Measurements from ENCODE around the gene SLC22A2. TPM values are rescaled to one million over a fixed set of nuclear protein-coding genes. Genes with fewer than 3 reads are reported as not detected.

Gene SLC22A2
- total RNA-seq, 1 donor from 2014 or later: not detected

DNA sequence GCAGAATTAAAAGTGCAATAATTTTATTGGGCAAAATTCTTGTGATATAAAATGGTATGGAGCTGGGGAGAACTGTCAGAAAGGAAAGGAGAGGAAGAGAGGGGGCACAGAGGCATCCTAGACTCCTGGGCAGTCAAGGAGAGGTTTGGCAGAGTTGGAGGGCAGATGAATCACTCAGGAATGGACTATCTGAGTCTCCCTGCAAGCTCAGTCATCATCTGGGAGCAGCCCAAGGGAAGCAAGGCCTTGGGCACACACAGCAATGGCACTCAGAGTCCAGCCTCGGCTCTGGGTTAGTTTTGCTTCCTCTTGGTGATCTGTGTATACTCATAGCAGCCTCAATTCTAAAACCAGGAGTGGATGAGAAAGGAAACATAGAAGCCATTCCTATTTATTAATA is 69.8 kb downstream of the SLC22A2 start:
- Mint-ChIP-seq H3K36me3 (no peaks in the 10 kb centered on the region), H3K4me1 (no peaks in the 10 kb centered on the region), H3K27ac (no peak overlapping the region), H3K4me3 (no peak overlapping the region), H3K27me3 (ENCODE audit: insufficient read depth, low read depth) (no peaks in the 10 kb centered on the region), H3K9me3 (peaks cover 9% of the 10 kb centered on the region)
- DNase-seq (ENCODE audit: low spot score): no peak
- Histone ChIP-seq H4K20me1 (ENCODE audit: low read depth) (no peaks in the 10 kb centered on the region), H3K27ac (no peak overlapping the region), H3K27me3 (no peaks in the 10 kb centered on the region), H2AFZ (replicated peaks) (peak overlapping the region; percentile 26), H3K9me3 (ENCODE audit: low read depth) (peaks cover 9% of the 10 kb centered on the region), H3K4me2 (no peak overlapping the region), H3K79me2 (ENCODE audit: low read depth) (no peaks in the 10 kb centered on the region), H3F3A (ENCODE audit: low read depth) (no peaks in the 10 kb centered on the region), H3K9ac (no peak overlapping the region), H3K36me3 (no peaks in the 10 kb centered on the region), H3K4me3 (no peak overlapping the region), H3K4me1 (no peaks in the 10 kb centered on the region)
- no peak for TF ChIP-seq EZH2phosphoT487 (IDR thresholded peaks at IDR 0.05)

DNA sequence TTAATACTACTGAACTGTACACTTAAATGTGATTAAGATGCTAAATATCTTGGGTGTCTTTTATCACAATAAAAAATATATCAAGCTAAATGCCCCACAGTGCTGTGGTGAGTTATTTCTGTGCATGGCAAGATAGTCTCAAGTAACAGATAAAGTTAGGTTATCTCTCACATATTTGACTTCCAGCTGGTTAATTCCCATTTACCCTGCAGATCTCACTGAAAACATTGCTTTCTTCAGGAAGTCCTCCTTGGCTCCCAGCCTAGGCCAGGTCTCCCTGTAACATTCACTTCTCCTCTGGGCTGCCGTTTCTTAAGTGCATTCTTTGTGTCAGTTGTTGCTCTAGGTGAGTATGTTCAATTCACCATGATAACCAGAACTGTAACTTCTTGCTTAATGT is 77.9 kb downstream of the SLC22A2 start:
- H3K9ac ChIP-seq: no peak overlapping the region
- H3F3A ChIP-seq (ENCODE audit: low read depth): no peaks in the 10 kb centered on the region
- no peaks in the 10 kb centered on the region for H4K20me1 ChIP-seq (ENCODE audit: low read depth)
- Mint-ChIP-seq H3K4me3 (no peak overlapping the region), H3K9me3 (peaks cover 3% of the 10 kb centered on the region), H3K27me3 (ENCODE audit: insufficient read depth, low read depth) (no peaks in the 10 kb centered on the region), H3K4me1 (no peaks in the 10 kb centered on the region), H3K36me3 (no peaks in the 10 kb centered on the region), H3K27ac (no peak overlapping the region)
- no peak for DNase-seq (ENCODE audit: low spot score)
- H3K9me3 ChIP-seq (ENCODE audit: low read depth): no peaks in the 10 kb centered on the region
- TF ChIP-seq, protein P1, sequence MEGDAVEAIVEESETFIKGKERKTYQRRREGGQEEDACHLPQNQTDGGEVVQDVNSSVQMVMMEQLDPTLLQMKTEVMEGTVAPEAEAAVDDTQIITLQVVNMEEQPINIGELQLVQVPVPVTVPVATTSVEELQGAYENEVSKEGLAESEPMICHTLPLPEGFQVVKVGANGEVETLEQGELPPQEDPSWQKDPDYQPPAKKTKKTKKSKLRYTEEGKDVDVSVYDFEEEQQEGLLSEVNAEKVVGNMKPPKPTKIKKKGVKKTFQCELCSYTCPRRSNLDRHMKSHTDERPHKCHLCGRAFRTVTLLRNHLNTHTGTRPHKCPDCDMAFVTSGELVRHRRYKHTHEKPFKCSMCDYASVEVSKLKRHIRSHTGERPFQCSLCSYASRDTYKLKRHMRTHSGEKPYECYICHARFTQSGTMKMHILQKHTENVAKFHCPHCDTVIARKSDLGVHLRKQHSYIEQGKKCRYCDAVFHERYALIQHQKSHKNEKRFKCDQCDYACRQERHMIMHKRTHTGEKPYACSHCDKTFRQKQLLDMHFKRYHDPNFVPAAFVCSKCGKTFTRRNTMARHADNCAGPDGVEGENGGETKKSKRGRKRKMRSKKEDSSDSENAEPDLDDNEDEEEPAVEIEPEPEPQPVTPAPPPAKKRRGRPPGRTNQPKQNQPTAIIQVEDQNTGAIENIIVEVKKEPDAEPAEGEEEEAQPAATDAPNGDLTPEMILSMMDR (IDR thresholded peaks at IDR 0.05): no peak
- no peak for TF ChIP-seq EZH2phosphoT487 (IDR thresholded peaks at IDR 0.05)
- TF ChIP-seq EZH2 (IDR thresholded peaks at IDR 0.05): no peak
- no peak overlapping the region for H3K4me2 ChIP-seq
- H3K4me3 ChIP-seq: no peak overlapping the region
- no peaks in the 10 kb centered on the region for H3K79me2 ChIP-seq (ENCODE audit: low read depth)
- H3K4me1 ChIP-seq: no peaks in the 10 kb centered on the region
- H2AFZ ChIP-seq (replicated peaks): no peak overlapping the region
- H3K27ac ChIP-seq: no peak overlapping the region
- no peaks in the 10 kb centered on the region for H3K27me3 ChIP-seq
- no peaks in the 10 kb centered on the region for H3K36me3 ChIP-seq

DNA sequence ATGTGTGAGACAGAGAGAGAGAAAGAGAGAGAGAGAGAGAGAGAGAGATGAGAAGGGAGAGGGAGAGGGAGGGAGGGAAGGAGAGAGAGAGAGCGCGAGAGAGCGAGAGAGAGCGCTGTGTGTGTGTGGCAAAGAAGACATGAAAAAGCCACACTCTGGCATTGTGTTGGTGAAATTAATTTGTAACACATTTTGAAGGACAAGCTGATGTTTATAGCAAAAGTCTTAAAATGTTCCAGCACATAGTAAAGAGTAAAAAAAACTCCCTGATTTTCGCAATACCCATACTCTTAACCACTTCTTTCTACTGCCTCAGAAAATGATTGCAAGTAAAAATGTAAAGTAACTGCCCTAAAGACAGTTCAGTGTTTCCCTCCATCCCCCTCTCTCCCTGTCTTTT is 80.3 kb downstream of the SLC22A2 start:
- TF ChIP-seq EZH2 (IDR thresholded peaks at IDR 0.05): no peak
- no peak for TF ChIP-seq EZH2phosphoT487 (IDR thresholded peaks at IDR 0.05)
- TF ChIP-seq, protein P1 (IDR thresholded peaks at IDR 0.05): no peak
- Histone ChIP-seq H3K9ac (no peak overlapping the region), H3K4me2 (no peak overlapping the region), H3K27ac (no peak overlapping the region), H4K20me1 (ENCODE audit: low read depth) (no peaks in the 10 kb centered on the region), H2AFZ (replicated peaks) (no peak overlapping the region), H3K4me3 (no peak overlapping the region), H3F3A (ENCODE audit: low read depth) (no peaks in the 10 kb centered on the region), H3K36me3 (no peaks in the 10 kb centered on the region), H3K79me2 (ENCODE audit: low read depth) (no peaks in the 10 kb centered on the region), H3K9me3 (ENCODE audit: low read depth) (no peaks in the 10 kb centered on the region), H3K4me1 (peaks cover 6% of the 10 kb centered on the region), H3K27me3 (no peaks in the 10 kb centered on the region)
- H3K4me3 Mint-ChIP-seq: no peak overlapping the region
- no peaks in the 10 kb centered on the region for H3K27me3 Mint-ChIP-seq (ENCODE audit: insufficient read depth, low read depth)
- no peak for DNase-seq (ENCODE audit: low spot score)
- H3K27ac Mint-ChIP-seq: peak overlapping the region; percentile 38
- peaks cover 6% of the 10 kb centered on the region for H3K4me1 Mint-ChIP-seq
- no peaks in the 10 kb centered on the region for H3K36me3 Mint-ChIP-seq
- no peaks in the 10 kb centered on the region for H3K9me3 Mint-ChIP-seq

DNA sequence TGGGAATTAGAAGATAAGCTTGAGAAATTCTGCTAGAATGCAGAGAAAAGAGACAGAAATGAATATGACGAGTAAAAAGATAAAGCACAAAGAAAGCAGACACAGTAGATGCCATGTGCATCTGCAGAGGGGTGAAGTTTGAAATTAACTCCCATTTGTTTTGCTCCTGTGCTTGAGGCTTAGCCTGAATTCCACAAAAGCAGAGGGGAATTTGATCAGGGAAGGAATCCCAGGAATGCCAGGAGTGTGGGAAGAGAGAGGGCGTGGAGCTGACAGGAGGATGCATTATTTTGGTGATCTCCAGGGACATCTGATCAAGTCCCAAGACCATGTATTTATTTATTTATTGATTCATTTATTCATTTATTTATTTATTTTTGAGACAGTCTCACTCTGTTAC is 81.4 kb downstream of the SLC22A2 start:
- Mint-ChIP-seq H3K4me1 (peaks cover 6% of the 10 kb centered on the region), H3K36me3 (peaks cover 1% of the 10 kb centered on the region), H3K27ac (no peak overlapping the region), H3K27me3 (ENCODE audit: insufficient read depth, low read depth) (peaks cover 2% of the 10 kb centered on the region), H3K4me3 (no peak overlapping the region), H3K9me3 (no peaks in the 10 kb centered on the region)
- no peaks in the 10 kb centered on the region for H3K79me2 ChIP-seq (ENCODE audit: low read depth)
- H3K36me3 ChIP-seq: no peaks in the 10 kb centered on the region
- H3K9ac ChIP-seq: no peak overlapping the region
- no peak overlapping the region for H3K4me2 ChIP-seq
- TF ChIP-seq, protein P1 (IDR thresholded peaks at IDR 0.05): no peak
- TF ChIP-seq EZH2 (IDR thresholded peaks at IDR 0.05) (no peak), EZH2phosphoT487 (IDR thresholded peaks at IDR 0.05) (no peak)
- H3K4me1 ChIP-seq: peaks cover 6% of the 10 kb centered on the region
- H2AFZ ChIP-seq (replicated peaks): no peak overlapping the region
- peak; percentile 33 for DNase-seq (ENCODE audit: low spot score)
- no peak overlapping the region for H3K27ac ChIP-seq
- no peaks in the 10 kb centered on the region for H3K9me3 ChIP-seq (ENCODE audit: low read depth)
- H3F3A ChIP-seq (ENCODE audit: low read depth): no peaks in the 10 kb centered on the region
- no peaks in the 10 kb centered on the region for H4K20me1 ChIP-seq (ENCODE audit: low read depth)
- H3K27me3 ChIP-seq: no peaks in the 10 kb centered on the region
- H3K4me3 ChIP-seq: no peak overlapping the region
